ENCODE measurements around the gene PSENEN.
"Not testable (repeated sequence)": the region's sequence is repeated elsewhere in the genome, so short reads cannot be mapped to it uniquely, and the experiment has no call there.

PSENEN gene

DNA sequence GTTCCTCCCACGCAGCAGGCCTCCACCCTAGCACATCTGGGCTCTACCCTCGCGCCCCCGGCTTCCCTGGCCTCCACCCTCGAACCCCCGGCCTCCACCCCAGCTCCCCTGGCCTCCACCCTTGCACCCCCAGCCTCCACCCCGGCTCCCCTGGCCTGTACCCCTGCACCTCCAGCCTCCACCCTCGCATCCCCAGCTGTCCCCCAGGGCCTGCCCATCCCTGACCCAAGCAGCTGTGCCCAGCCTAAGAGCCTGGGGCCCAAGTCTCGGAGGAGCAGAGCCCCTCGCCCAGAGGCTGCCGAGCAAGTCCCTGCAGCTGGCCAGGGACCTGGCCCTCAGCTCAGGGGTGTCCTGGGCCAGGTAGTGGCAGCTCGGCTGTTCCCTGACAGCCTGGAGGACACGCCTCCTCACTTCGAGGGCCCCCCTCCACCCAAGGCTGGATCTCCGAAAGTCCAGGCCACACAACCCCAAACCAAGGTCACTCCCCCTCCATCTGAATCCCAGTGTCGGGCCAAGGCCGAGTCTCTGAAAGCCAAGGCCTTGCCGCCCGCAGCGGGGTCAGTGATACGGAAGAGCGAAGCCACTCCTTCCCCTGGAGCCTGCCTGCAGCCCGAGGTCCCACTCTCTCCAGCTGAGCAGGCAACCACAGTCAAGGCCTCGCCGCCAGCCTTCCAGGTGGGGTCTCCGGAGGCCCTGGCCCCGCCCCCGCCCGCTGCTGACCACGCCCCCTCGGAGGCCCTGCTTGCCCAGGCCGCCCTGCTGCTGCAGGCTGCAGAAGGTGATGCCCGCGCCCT lies 22.0 kb downstream of the PSENEN start:
- no peak for DNase-seq (ENCODE audit: low read depth in 2 of 2)
- no peak overlapping the region for H3K4me3 ChIP-seq (replicated peaks in 1 of 2; ENCODE audit: low read depth in 2 of 2, low read length in 2 of 2)
- TF ChIP-seq, protein P1, sequence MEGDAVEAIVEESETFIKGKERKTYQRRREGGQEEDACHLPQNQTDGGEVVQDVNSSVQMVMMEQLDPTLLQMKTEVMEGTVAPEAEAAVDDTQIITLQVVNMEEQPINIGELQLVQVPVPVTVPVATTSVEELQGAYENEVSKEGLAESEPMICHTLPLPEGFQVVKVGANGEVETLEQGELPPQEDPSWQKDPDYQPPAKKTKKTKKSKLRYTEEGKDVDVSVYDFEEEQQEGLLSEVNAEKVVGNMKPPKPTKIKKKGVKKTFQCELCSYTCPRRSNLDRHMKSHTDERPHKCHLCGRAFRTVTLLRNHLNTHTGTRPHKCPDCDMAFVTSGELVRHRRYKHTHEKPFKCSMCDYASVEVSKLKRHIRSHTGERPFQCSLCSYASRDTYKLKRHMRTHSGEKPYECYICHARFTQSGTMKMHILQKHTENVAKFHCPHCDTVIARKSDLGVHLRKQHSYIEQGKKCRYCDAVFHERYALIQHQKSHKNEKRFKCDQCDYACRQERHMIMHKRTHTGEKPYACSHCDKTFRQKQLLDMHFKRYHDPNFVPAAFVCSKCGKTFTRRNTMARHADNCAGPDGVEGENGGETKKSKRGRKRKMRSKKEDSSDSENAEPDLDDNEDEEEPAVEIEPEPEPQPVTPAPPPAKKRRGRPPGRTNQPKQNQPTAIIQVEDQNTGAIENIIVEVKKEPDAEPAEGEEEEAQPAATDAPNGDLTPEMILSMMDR (IDR thresholded peaks at IDR 0.05; ENCODE audit: low read depth, low read length) = no peak

- TF ChIP-seq, protein P1 (IDR thresholded peaks at IDR 0.05; ENCODE audit: low read depth, low read length) = no peak
- DNase-seq (ENCODE audit: low read depth in 2 of 2) = no peak
- H3K4me3 ChIP-seq (replicated peaks in 1 of 2; ENCODE audit: low read depth in 2 of 2, low read length in 2 of 2) = no peak overlapping the region
Observed at GRCh38 chr19:35768082-35768421, 22.6 kb downstream of the PSENEN start.

DNA sequence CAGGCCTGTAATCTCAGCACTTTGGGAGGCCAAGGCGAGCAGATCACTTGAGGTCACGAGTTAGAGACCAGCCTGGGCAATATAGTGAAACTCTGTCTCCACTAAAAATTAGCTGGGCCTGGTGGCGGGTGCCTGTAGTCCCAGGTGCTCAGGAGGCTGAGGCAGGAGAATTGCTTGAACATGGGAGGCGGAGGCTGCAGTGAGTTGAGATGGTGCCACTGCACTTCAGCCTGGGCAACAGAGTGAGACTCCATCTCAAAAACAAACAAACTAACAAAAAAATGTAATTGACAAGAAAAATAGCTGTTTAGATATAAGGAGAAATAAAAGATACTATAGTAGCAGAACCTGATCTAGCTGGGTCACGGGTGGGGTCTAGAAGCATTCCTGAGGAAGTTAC lies 26.9 kb downstream of the PSENEN start:
- H3K4me3 ChIP-seq (replicated peaks in 1 of 2; ENCODE audit: low read depth in 2 of 2, low read length in 2 of 2) = not testable (repeated sequence)

GRCh38 chr19:35773020-35773806 lies 27.8 kb downstream of the PSENEN start:
- no peak overlapping the region for H3K4me3 ChIP-seq (replicated peaks in 1 of 2; ENCODE audit: low read depth in 2 of 2, low read length in 2 of 2)
- TF ChIP-seq, protein P1 (IDR thresholded peaks at IDR 0.05; ENCODE audit: low read depth, low read length) = no peak
- peak; percentile 42 to 72 for DNase-seq (ENCODE audit: low read depth in 2 of 2)

More for the DNA sequence above, 26.9 kb downstream of the PSENEN start:
- DNase-seq (ENCODE audit: low read depth in 2 of 2) = not testable (repeated sequence)

GRCh38 chr19:35774274-35775045 lies 29.0 kb downstream of the PSENEN start:
- TF ChIP-seq, protein P1 (IDR thresholded peaks at IDR 0.05; ENCODE audit: low read depth, low read length) = no peak
- H3K4me3 ChIP-seq (replicated peaks in 1 of 2; ENCODE audit: low read depth in 2 of 2, low read length in 2 of 2) = peak overlapping the region; percentile 8 to 37
- no peak for DNase-seq (ENCODE audit: low read depth in 2 of 2)

DNA sequence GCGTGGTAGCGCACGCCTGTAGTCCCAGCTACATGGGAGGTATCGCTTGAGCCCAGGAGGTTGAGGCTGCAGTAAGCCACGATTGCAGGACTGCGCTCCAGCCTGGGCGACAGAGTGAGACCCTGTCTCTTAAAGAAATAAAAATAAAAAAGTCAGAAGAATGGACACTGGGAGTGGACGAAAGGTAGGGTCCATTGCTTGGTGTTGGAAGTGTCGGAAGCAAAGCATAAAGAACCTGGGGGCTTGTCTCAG lies 29.5 kb downstream of the PSENEN start:
- H3K4me3 ChIP-seq (replicated peaks in 1 of 2; ENCODE audit: low read depth in 2 of 2, low read length in 2 of 2) = peak overlapping the region; percentile 8 to 37
- no peak for DNase-seq (ENCODE audit: low read depth in 2 of 2)
- TF ChIP-seq, protein P1 (IDR thresholded peaks at IDR 0.05; ENCODE audit: low read depth, low read length) = no peak

Data from cardiac fibroblast (primary cell).